NCI-H1417 treated with DMSO at 0.1 percent for 48 hours (cell line): Measurements from ENCODE around the gene ERCC2.

ENCODE experiments used
- DNase-seq: peaks from one replicate; lab custom pipeline; 2025; lab: John Stamatoyannopoulos, UW

The ERCC2 gene

DNA sequence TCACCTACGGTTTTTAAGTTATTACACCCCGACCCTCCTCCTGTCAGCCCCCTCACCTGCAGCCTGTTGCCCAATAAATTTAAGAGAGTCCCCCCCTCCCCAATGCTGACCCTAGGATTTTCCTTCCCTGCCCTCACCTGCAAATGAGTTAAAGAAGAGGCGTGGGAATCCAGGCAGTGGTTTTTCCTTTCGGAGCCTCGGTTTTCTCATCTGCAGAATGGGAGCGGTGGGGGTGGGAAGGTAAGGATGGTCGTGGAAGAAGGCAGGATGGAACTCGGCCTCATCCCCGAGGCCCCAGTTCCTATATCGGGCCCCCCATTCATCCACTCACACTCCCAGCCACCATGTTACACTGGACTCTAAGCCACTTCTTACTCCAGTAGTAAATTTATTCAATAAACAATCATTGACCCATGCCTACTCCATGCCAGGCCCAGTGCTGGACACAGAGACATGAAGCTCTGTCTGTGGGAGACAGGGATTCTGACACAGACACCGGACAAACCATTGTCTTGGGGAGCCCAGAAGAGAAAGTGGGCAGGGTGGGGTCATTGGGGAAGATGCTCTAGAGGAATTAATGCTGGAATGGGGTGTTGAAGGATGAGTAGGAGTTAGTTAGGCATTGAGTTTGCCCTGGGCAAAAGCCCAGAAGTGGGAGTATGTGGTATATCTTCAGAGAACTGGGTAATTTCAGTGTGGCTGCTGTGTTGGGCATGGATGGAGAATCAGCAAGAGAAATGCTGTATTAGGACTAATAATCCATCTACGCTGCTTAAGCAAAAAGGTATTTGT lies 66.9 kb downstream of the ERCC2 start:
- DNase-seq = no peak

DNA sequence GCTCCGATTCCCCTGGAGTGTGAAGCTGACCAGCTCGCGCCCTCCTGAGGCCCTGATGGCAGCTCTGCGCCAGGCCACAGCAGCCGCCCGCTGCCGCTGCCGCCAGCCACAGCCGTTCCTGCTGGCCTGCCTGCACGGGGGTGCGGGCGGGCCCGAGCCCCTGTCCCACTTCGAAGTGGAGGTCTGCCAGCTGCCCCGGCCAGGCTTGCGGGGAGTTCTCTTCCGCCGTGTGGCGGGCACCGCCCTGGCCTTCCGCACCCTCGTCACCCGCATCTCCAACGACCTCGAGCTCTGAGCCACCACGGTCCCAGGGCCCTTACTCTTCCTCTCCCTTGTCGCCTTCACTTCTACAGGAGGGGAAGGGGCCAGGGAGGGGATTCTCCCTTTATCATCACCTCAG lies 68.0 kb downstream of the ERCC2 start:
- no peak for DNase-seq
